SH-SY5Y (cell line): ENCODE measurements around the gene TMEM147.

Source experiments
- GATA2 ChIP-seq: IDR thresholded peaks from 2 replicates; pipeline ENCODE4 v1.6.1; 2011; ENCODE audit warnings: mild to moderate bottlenecking, low read depth, low read length
- GATA3 ChIP-seq: IDR thresholded peaks from 2 replicates; pipeline ENCODE4 v1.6.1; 2011; ENCODE audit warnings: low read depth, mild to moderate bottlenecking, low read length, moderate library complexity

- no peak for TF ChIP-seq GATA3
- TF ChIP-seq GATA2, result no peak
Observed at GRCh38 chr19:35556846-35557538, 11.6 kb downstream of the TMEM147 start.
